K562 (cell line): ENCODE results near the gene PHF21A. TPM values are rescaled to one million over a fixed set of nuclear protein-coding genes. Genes with fewer than 3 reads are reported as not detected.
A peak's percentile ranks its signal among the peaks of the same experiment; 100 is the strongest.

ENCODE experiments used
- ATAC-seq: fragments of 200-7000 bp; cut with Tn5 transposase; 3 replicates; pipeline ENCODE4 v1.9.1; 2020; ENCODE audit warnings: moderate library complexity
- BruUV-seq: library from RNA; stranded (reverse); fragments of 400-500 nt; replicated peaks from 2 replicates; lab custom pipeline; 2021; lab: Mats Ljungman, UMichigan
- CTCF ChIA-PET: fragments of 300-600 bp; formaldehyde crosslinking; extraction: SDS; loops from one replicate; lab custom pipeline; 2021; ENCODE audit warnings: low intra/inter-chr PET ratio; lab: Yijun Ruan, JAX
- POLR2A ChIA-PET: fragments of 300-600, 350-650 bp; sonication (Branson Sonifier 250); formaldehyde crosslinking; extraction: SDS; loops from one replicate; lab custom pipeline; 2021; ENCODE audit warnings: antibody characterized with exemption, inconsistent platforms; lab: Yijun Ruan, JAX
- DNase-seq, 4 experiments: peaks; one replicate each; pipeline versions ENCODE4 v3.0.0 to v3.0.0-alpha.2; 2011 to 2018; ENCODE audit warnings: low spot score in 3 of 4, mixed read lengths in 3 of 4; ENCODE audit errors: extremely low read depth in 1 of 4
- FAIRE-seq: peaks from 2 replicates; lab custom pipeline; 2011; peaks lifted over from hg19 to GRCh38; lab: Jason Lieb, UNC
- H2AFZ ChIP-seq: 2 replicates; pipeline ENCODE4 v1.6.0; 2011; ENCODE audit warnings: low read depth, low read length, control low read depth, inconsistent platforms
- H3K27ac ChIP-seq: fragments of 200-600 bp; 3 replicates; pipeline ENCODE4 v1.8.0; 2011; ENCODE audit warnings: low read depth, mild to moderate bottlenecking, control low read depth, inconsistent platforms, low read length, moderate library complexity, mixed read lengths; ENCODE audit errors: extremely low read depth
- H3K27me3 ChIP-seq, 2 experiments: fragments of 300-600 bp in 1 of 2; 2 replicates in 1 of 2; 3 replicates in 1 of 2; pipeline versions ENCODE4 v1.6.0 to v1.8.0; 2011; ENCODE audit warnings: inconsistent platforms in 2 of 2, low read length in 2 of 2, mild to moderate bottlenecking in 1 of 2, mixed read lengths in 1 of 2, moderate library complexity in 1 of 2; ENCODE audit not compliant: control insufficient read depth in 2 of 2, insufficient read depth in 2 of 2
- H3K36me3 ChIP-seq: fragments of 300-600 bp; 3 replicates; pipeline ENCODE4 v1.8.0; 2011; ENCODE audit warnings: mild to moderate bottlenecking, low read length, inconsistent platforms; ENCODE audit not compliant: control insufficient read depth, insufficient read depth
- H3K4me1 ChIP-seq, 2 experiments: fragments of 200-600 bp in 1 of 2; replicated peaks in 1 of 2; 2 replicates in 1 of 2; 3 replicates in 1 of 2; pipeline versions ENCODE4 v1.5.1 to v1.8.0; 2011; ENCODE audit warnings: inconsistent platforms in 2 of 2, low read length in 2 of 2, mild to moderate bottlenecking in 1 of 2, mixed read lengths in 1 of 2, moderate library complexity in 1 of 2; ENCODE audit not compliant: control insufficient read depth in 2 of 2, insufficient read depth in 2 of 2
- H3K4me2 ChIP-seq: 2 replicates; pipeline ENCODE4 v1.6.1; 2011; ENCODE audit warnings: low read length, control low read depth, inconsistent platforms, mixed read lengths; ENCODE audit not compliant: insufficient read depth
- H3K4me3 ChIP-seq: fragments of 200-600 bp; sonication (generic), shearing (Covaris generic); 2 replicates; pipeline ENCODE4 v1.5.1; 2016; ENCODE audit warnings: control low read depth, inconsistent platforms
- H3K79me2 ChIP-seq: fragments of 200-600 bp; 3 replicates; pipeline ENCODE4 v1.8.0; 2011; ENCODE audit warnings: low read length, inconsistent platforms; ENCODE audit not compliant: control insufficient read depth, insufficient read depth
- H3K9ac ChIP-seq, 2 experiments: 2 replicates each; pipeline versions ENCODE4 v1.6.0 to v1.6.1; 2011; ENCODE audit warnings: low read depth in 2 of 2, low read length in 2 of 2, control low read depth in 1 of 2, inconsistent platforms in 1 of 2, mild to moderate bottlenecking in 1 of 2, mixed read lengths in 1 of 2; ENCODE audit not compliant: insufficient read depth in 1 of 2
- H3K9me1 ChIP-seq: one replicate; pipeline ENCODE4 v1.6.0; 2011; ENCODE audit warnings: inconsistent platforms, mild to moderate bottlenecking, low read length, moderate library complexity; ENCODE audit not compliant: control insufficient read depth, insufficient read depth
- H3K9me3 ChIP-seq: replicated peaks from 2 replicates; pipeline ENCODE4 v1.5.1; 2011; ENCODE audit warnings: low read depth, low read length, inconsistent platforms; ENCODE audit not compliant: control insufficient read depth, insufficient read depth
- H4K20me1 ChIP-seq: replicated peaks from 2 replicates; pipeline ENCODE4 v1.6.1; 2011; ENCODE audit warnings: low read length, inconsistent platforms, mixed read lengths; ENCODE audit not compliant: control insufficient read depth, insufficient read depth
- GTF3C2 ChIP-seq: IDR thresholded peaks from 3 replicates; pipeline ENCODE4 v1.6.1; 2011; ENCODE audit warnings: borderline replicate concordance, mild to moderate bottlenecking, moderate library complexity; ENCODE audit not compliant: insufficient read length; ENCODE audit errors: extremely low read depth
- HOMEZ ChIP-seq: fragments of 250-450 bp; sonication (Bioruptor Pico); IDR thresholded peaks from 2 replicates; pipeline ENCODE4 v1.4.0; 2020; ENCODE audit warnings: mild to moderate bottlenecking, moderate library complexity
- MEF2D ChIP-seq: conservative IDR thresholded peaks from 2 replicates; pipeline ENCODE4 v1.6.1; 2016; ENCODE audit warnings: low read depth, missing genetic modification characterization, missing compliant biosample characterization
- NFYB ChIP-seq: IDR thresholded peaks from 2 replicates; pipeline ENCODE4 v1.6.1; 2011; ENCODE audit warnings: mild to moderate bottlenecking, moderate library complexity; ENCODE audit not compliant: insufficient read length; ENCODE audit errors: extremely low read depth
- STAT5A ChIP-seq: IDR thresholded peaks from 2 replicates; pipeline ENCODE4 v1.6.1; 2012; ENCODE audit warnings: low read length, inconsistent platforms, borderline replicate concordance
- U2AF2 ChIP-seq: fragments of 200-400 bp; formaldehyde crosslinking; optimal IDR thresholded peaks from 2 replicates; pipeline ENCODE3; 2017; ENCODE audit warnings: low read depth, mild to moderate bottlenecking, low read length
- YBX1 ChIP-seq: fragments of 450-650 bp; IDR thresholded peaks from 2 replicates; pipeline ENCODE4 v1.7.1; 2016; ENCODE audit warnings: mild to moderate bottlenecking
- ZNF316 ChIP-seq: fragments of 450-650 bp; IDR thresholded peaks from 2 replicates; pipeline ENCODE4 v1.6.1; 2016
- WGBS: fragments of 100-300 bp; shearing (Covaris generic); methylation state at CpG from one replicate; pipeline ENCODE4 v1.1.6; 2016; ENCODE audit warnings: low coverage, mixed read lengths; ENCODE audit not compliant: insufficient coverage; ENCODE audit errors: missing lambda C conversion rate; 5-methylcytosine and 5-hydroxymethylcytosine counted together
- in situ Hi-C: fragments of 300-500 bp; cut with MboI; formaldehyde crosslinking; loops from 4 replicates; pipeline ENCODE4 v1.15.0; 2018; ENCODE audit warnings: inconsistent platforms, mixed read lengths
- intact Hi-C: fragments of 100-400 bp; cut with micrococcal nuclease; formaldehyde crosslinking; loops from 2 replicates; pipeline ENCODE4 v1.14.2; 2022
- polyA plus RNA-seq, 8 experiments: library from polyadenylated mRNA; depleted of rRNA in 4 of 8; stranded (reverse) in 5 of 8; unstranded in 3 of 8; fragments of >200 nt; fragmentation: Nextera tagmentation in 2 of 8; fragmentation: Illumina TruSeq in 1 of 8; extraction: Ambion mirVana in 2 of 8; extraction: Trizol in 1 of 8; gene quantifications; 2 replicates each; pipeline versions ENCODE4 v1.2.1 to v1.2.3, GENCODE V29; 2011 to 2014; ENCODE audit warnings: inconsistent platforms in 1 of 8, missing spikeins in 1 of 8
- total RNA-seq, 7 experiments: library from RNA; depleted of rRNA in 6 of 7; stranded (reverse); fragments of >200 nt in 6 of 7; fragmentation: Illumina TruSeq in 2 of 7; extraction: Trizol in 2 of 7; gene quantifications; 2 replicates each; pipeline versions ENCODE4 v1.2.1 to v1.2.3, GENCODE V29; 2011 to 2021; ENCODE audit warnings: low replicate concordance in 1 of 7

The PHF21A gene
- total and polyA plus RNA-seq, 9 of the 15 experiments (the other 6 are each of a cell fraction or from before 2014, with no cell fraction given) = 1.5 to 32.4 (median 10.7) TPM

GRCh38 chr11:45913514-45913913 lies 207.7 kb downstream of the PHF21A start:
- DNase-seq (no peak), FAIRE-seq (no peak), ATAC-seq (no peak)
- Histone ChIP-seq H3K36me3 (peaks cover 51% of the 10 kb centered on the region; the same call in 2 of the 3 replicates), H3K9me3 (no peaks in the 10 kb centered on the region), H3K4me3 (no peak overlapping the region), H3K27me3 (no peaks in the 10 kb centered on the region), H3K4me1 (peaks cover 3 to 29% of the 10 kb centered on the region in 2 experiments; a peak in 3 of 5 replicates), H2AFZ (no peak overlapping the region), H3K9me1 (peaks cover 3% of the 10 kb centered on the region), H4K20me1 (no peaks in the 10 kb centered on the region), H3K79me2 (peaks cover 14% of the 10 kb centered on the region), H3K4me2 (no peak overlapping the region)
- CTCF ChIA-PET = no interaction called here
- no TSS peak for BruUV-seq
- intact Hi-C loops (no loop called here), in situ Hi-C loops (no loop called here)
- POLR2A ChIA-PET = interaction anchor here (0.9 to 1.2 kb wide), 2 partner anchors 12 to 14 kb away, joined by 3 read pairs; no protein-coding TSS in a partner anchor
- TF ChIP-seq GTF3C2 (no peak), HOMEZ (CRISPR knock-in tag) (no peak), YBX1 (no peak), ZNF316 (no peak), NFYB (no peak), MEF2D (tag) (no peak), STAT5A (no peak), U2AF2 (no peak)
- TF ChIP-seq, all 486 proteins: peak for 0
- Histone ChIP-seq H3K9ac (peak overlapping the region in 1 of 2 experiments; percentile 3; a peak in 1 of 4 replicates), H3K27ac (no peak overlapping the region)
- 96% methylated on average over 19 of the region's 19 CpGs for WGBS
